GM21619 (cell line): ENCODE results near the gene SUMO1.

Source experiments
- ATAC-seq: cut with Tn5 transposase; IDR thresholded peaks from one replicate; pipeline ENCODE4 v1.9.1; 2021; ENCODE audit not compliant: unreplicated experiment

Gene SUMO1

DNA sequence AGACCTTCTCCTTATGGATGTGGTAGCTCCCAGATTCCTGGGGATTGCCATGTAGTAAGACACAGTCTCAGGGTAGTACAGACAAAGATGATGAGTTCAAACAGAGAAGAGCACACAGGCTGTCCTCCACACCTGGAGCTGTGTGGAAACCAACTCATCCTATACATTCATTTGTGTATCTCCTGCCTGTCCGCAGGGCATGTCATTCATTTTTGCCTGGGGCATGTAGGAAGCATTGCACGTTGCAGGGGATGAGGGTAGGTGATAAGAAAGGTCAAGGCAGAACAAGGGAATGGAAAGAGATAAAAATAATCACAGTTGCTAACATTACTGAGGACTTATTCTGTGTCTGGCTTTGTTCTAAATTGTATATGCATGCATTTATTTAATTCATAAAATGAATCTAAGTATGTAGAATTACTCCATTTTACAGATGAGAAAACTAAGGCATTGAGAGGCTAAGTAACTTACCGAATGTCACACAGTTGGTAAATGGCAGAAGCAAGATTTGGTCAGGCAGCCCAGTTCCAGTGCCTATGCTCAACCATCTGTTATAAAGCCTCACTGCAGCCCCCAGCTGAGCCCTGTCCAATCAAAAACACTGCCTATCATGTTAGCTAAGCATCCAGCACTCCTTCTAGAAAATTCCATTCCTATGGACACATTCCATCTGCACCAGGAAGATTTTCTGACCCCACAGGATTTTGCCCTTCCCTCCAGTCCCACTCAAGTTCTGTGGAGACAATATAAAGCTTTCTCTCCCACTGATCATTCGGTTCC lies 81.0 kb downstream of the SUMO1 start:
- ATAC-seq = no peak
